Inflammatory macrophage treated with lipopolysaccharide for 1 hour (primary cell): ENCODE measurements around the gene SUFU.
A peak's percentile ranks its signal among the peaks of the same experiment; 100 is the strongest.

ENCODE experiments used
- DNase-seq, 2 donors: peaks; one replicate each; pipeline ENCODE4 v3.0.0-alpha.2; 2020 to 2022

Gene SUFU

GRCh38 chr10:102621443-102622325 lies 117.9 kb downstream of the SUFU start:
- no peak for DNase-seq

GRCh38 chr10:102624094-102624493 lies 120.3 kb downstream of the SUFU start:
- DNase-seq: no peak

GRCh38 chr10:102624751-102625645 lies 121.2 kb downstream of the SUFU start:
- DNase-seq: no peak

- DNase-seq: peak in 1 of 2 donors; percentile 21
Observed at GRCh38 chr10:102626026-102626685, 122.4 kb downstream of the SUFU start.

GRCh38 chr10:102627291-102627735 lies 123.5 kb downstream of the SUFU start:
- DNase-seq: no peak

GRCh38 chr10:102627736-102628293 lies 124.0 kb downstream of the SUFU start:
- no peak for DNase-seq

GRCh38 chr10:102628451-102628911 lies 124.7 kb downstream of the SUFU start:
- DNase-seq: no peak

- no peak for DNase-seq
Observed at GRCh38 chr10:102629661-102630614, 126.2 kb downstream of the SUFU start.

- no peak for DNase-seq
Observed at GRCh38 chr10:102630663-102631062, 126.9 kb downstream of the SUFU start.

- no peak for DNase-seq
Observed at GRCh38 chr10:102631525-102632393, 128.0 kb downstream of the SUFU start.

- DNase-seq: peak; percentile 39 to 54
Observed at GRCh38 chr10:102632394-102633111, 128.8 kb downstream of the SUFU start.

GRCh38 chr10:102633287-102633686 lies 129.5 kb downstream of the SUFU start:
- peak; percentile 92 to 95 for DNase-seq

- no peak for DNase-seq
Observed at GRCh38 chr10:102633848-102634247, 130.1 kb downstream of the SUFU start.

GRCh38 chr10:102634686-102635085 lies 130.9 kb downstream of the SUFU start:
- DNase-seq: no peak

GRCh38 chr10:102635377-102635776 lies 131.6 kb downstream of the SUFU start:
- peak; percentile 36 to 40 for DNase-seq

GRCh38 chr10:102639537-102639936 lies 135.8 kb downstream of the SUFU start:
- no peak for DNase-seq

- DNase-seq: no peak
Observed at GRCh38 chr10:102641402-102641801, 137.6 kb downstream of the SUFU start.

- DNase-seq: peak; percentile 95 to 97
Observed at GRCh38 chr10:102641880-102642735, 138.3 kb downstream of the SUFU start.
